Osteoblast (primary cell): Measurements from ENCODE around the gene KRTCAP2. TPM values are rescaled to one million over a fixed set of nuclear protein-coding genes. Genes with fewer than 3 reads are reported as not detected.
"Not testable (repeated sequence)": the region's sequence is repeated elsewhere in the genome, so short reads cannot be mapped to it uniquely, and the experiment has no call there.

Source experiments
- DNase-seq: peaks from one replicate; pipeline ENCODE4 v3.0.0; 2011; ENCODE audit warnings: low spot score, mixed read lengths; ENCODE audit not compliant: insufficient read length; ENCODE audit errors: missing footprints
- H2AFZ ChIP-seq: 2 replicates; pipeline ENCODE4 v1.6.0; 2011; ENCODE audit warnings: mild to moderate bottlenecking, low read length
- H3K27ac ChIP-seq: 2 replicates; pipeline ENCODE4 v1.5.1; 2011; ENCODE audit warnings: mild to moderate bottlenecking, low read depth, low read length, moderate library complexity
- H3K27me3 ChIP-seq: 2 replicates; pipeline ENCODE4 v1.6.0; 2012; ENCODE audit warnings: mild to moderate bottlenecking, control low read depth, inconsistent platforms, low read length, moderate library complexity; ENCODE audit not compliant: insufficient read depth
- H3K36me3 ChIP-seq: 2 replicates; pipeline ENCODE4 v1.5.1; 2011; ENCODE audit warnings: mild to moderate bottlenecking, low read length, control low read depth, moderate library complexity; ENCODE audit not compliant: insufficient read depth
- H3K4me1 ChIP-seq: 2 replicates; pipeline ENCODE4 v1.5.1; 2011; ENCODE audit warnings: mild to moderate bottlenecking, low read length, control low read depth, moderate library complexity; ENCODE audit not compliant: insufficient read depth
- H3K4me2 ChIP-seq: 2 replicates; pipeline ENCODE4 v1.6.0; 2011; ENCODE audit warnings: mild to moderate bottlenecking, low read length; ENCODE audit not compliant: insufficient read depth
- H3K4me3 ChIP-seq: fragments of 200-600 bp; sonication (generic); 3 replicates; pipeline ENCODE4 v1.5.1; 2012; ENCODE audit warnings: mild to moderate bottlenecking, low read length, inconsistent platforms; ENCODE audit not compliant: insufficient read depth
- H3K79me2 ChIP-seq: 2 replicates; pipeline ENCODE4 v1.6.0; 2012; ENCODE audit warnings: mild to moderate bottlenecking, low read length, control low read depth, inconsistent platforms; ENCODE audit not compliant: insufficient read depth
- H3K9me3 ChIP-seq: 2 replicates; pipeline ENCODE4 v1.5.1; 2011; ENCODE audit warnings: low read depth, low read length, control low read depth
- H4K20me1 ChIP-seq: 2 replicates; pipeline ENCODE4 v1.6.0; 2012; ENCODE audit warnings: mild to moderate bottlenecking, low read length, control low read depth; ENCODE audit not compliant: insufficient read depth
- CTCF ChIP-seq: IDR thresholded peaks from 2 replicates; pipeline ENCODE4 v1.5.1; 2011; ENCODE audit warnings: mild to moderate bottlenecking, low read depth, low read length, moderate library complexity; ENCODE audit errors: extremely low read depth
- total RNA-seq: library from RNA; depleted of rRNA; stranded (reverse); fragments of >200 nt; gene quantifications from 2 replicates; pipeline ENCODE4 v1.2.3, GENCODE V29; 2012

KRTCAP2 gene
- total RNA-seq, 1 donor: 117 TPM

GRCh38 chr1:155170806-155171205 lies 2.3 kb downstream of the KRTCAP2 start:
- Histone ChIP-seq H3K27me3 (peaks cover 9% of the 10 kb centered on the region), H3K4me2 (no peak overlapping the region), H4K20me1 (peaks cover 14% of the 10 kb centered on the region), H2AFZ (no peak overlapping the region), H3K4me1 (peaks cover 21% of the 10 kb centered on the region), H3K9me3 (no peaks in the 10 kb centered on the region), H3K79me2 (peaks cover 22% of the 10 kb centered on the region), H3K27ac (no peak overlapping the region), H3K4me3 (no peak overlapping the region), H3K36me3 (peaks cover 26% of the 10 kb centered on the region)
- TF ChIP-seq CTCF: no peak
- no peak for DNase-seq

GRCh38 chr1:155170101-155170785 lies 2.9 kb downstream of the KRTCAP2 start:
- no peak for TF ChIP-seq CTCF
- no peak overlapping the region for H2AFZ ChIP-seq
- no peak overlapping the region for H3K4me3 ChIP-seq

GRCh38 chr1:155169541-155169940 lies 3.6 kb downstream of the KRTCAP2 start:
- Histone ChIP-seq H3K27me3 (peaks cover 11% of the 10 kb centered on the region), H3K9me3 (no peaks in the 10 kb centered on the region), H3K27ac (no peak overlapping the region), H3K79me2 (peaks cover 22% of the 10 kb centered on the region), H2AFZ (no peak overlapping the region), H3K4me2 (no peak overlapping the region), H3K4me1 (peaks cover 21% of the 10 kb centered on the region), H3K36me3 (peaks cover 26% of the 10 kb centered on the region), H4K20me1 (peaks cover 14% of the 10 kb centered on the region), H3K4me3 (no peak overlapping the region)
- TF ChIP-seq CTCF: no peak
- no peak for DNase-seq

More at GRCh38 chr1:155170101-155170785, 2.9 kb downstream of the KRTCAP2 start:
- peaks cover 26% of the 10 kb centered on the region for H3K36me3 ChIP-seq
- H3K79me2 ChIP-seq: peaks cover 22% of the 10 kb centered on the region
- H4K20me1 ChIP-seq: peaks cover 14% of the 10 kb centered on the region
- H3K4me2 ChIP-seq: no peak overlapping the region
- peak; percentile 82 for DNase-seq
- H3K4me1 ChIP-seq: peaks cover 21% of the 10 kb centered on the region
- H3K27me3 ChIP-seq: peaks cover 11% of the 10 kb centered on the region
- H3K27ac ChIP-seq: no peak overlapping the region
- no peaks in the 10 kb centered on the region for H3K9me3 ChIP-seq

GRCh38 chr1:155168456-155169210 lies 4.5 kb downstream of the KRTCAP2 start:
- Histone ChIP-seq H3K4me1 (peaks cover 16% of the 10 kb centered on the region), H2AFZ (no peak overlapping the region), H4K20me1 (peaks cover 14% of the 10 kb centered on the region), H3K27ac (no peak overlapping the region), H3K9me3 (no peaks in the 10 kb centered on the region), H3K27me3 (peaks cover 11% of the 10 kb centered on the region), H3K79me2 (peaks cover 22% of the 10 kb centered on the region), H3K36me3 (peaks cover 26% of the 10 kb centered on the region), H3K4me2 (no peak overlapping the region), H3K4me3 (no peak overlapping the region)
- DNase-seq: no peak
- no peak for TF ChIP-seq CTCF

GRCh38 chr1:155168105-155168445 lies 5.0 kb downstream of the KRTCAP2 start:
- not testable (repeated sequence) for H3K9me3 ChIP-seq, H2AFZ ChIP-seq, DNase-seq, H3K4me3 ChIP-seq, H3K27ac ChIP-seq, H3K4me2 ChIP-seq
- peaks cover 14% of the 10 kb centered on the region for H4K20me1 ChIP-seq
- H3K79me2 ChIP-seq: peaks cover 22% of the 10 kb centered on the region
- peaks cover 12% of the 10 kb centered on the region for H3K4me1 ChIP-seq
- peaks cover 26% of the 10 kb centered on the region for H3K36me3 ChIP-seq
- peaks cover 11% of the 10 kb centered on the region for H3K27me3 ChIP-seq
